Stimulated activated CD4-positive, alpha-beta T cell treated with anti-CD3 and anti-CD28 coated beads, Interleukin-12 subunit alpha, Interleukin-12 subunit beta, amount 100 ng/mL, for 4 hours (primary cell): ENCODE data around the gene MOGAT3.
"Not testable (repeated sequence)": the region's sequence is repeated elsewhere in the genome, so short reads cannot be mapped to it uniquely, and the experiment has no call there.

ENCODE experiments used
- DNase-seq: peaks from one replicate; pipeline ENCODE4 v3.0.0-alpha.2; 2020

Gene MOGAT3

GRCh38 chr7:101203740-101204738, 3.2 kb upstream of the MOGAT3 start:
- DNase-seq, result not testable (repeated sequence)

- no peak for DNase-seq
These were observed 1.7 kb upstream of the MOGAT3 start for GRCh38 chr7:101202603-101202918.

GRCh38 chr7:101201695-101202602, 1.1 kb upstream of the MOGAT3 start:
- no peak for DNase-seq

GRCh38 chr7:101200504-101200861, 353 bp downstream of the MOGAT3 start:
- no peak for DNase-seq

GRCh38 chr7:101199522-101199921, 1.3 kb downstream of the MOGAT3 start:
- not testable (repeated sequence) for DNase-seq

GRCh38 chr7:101198476-101198875, 2.4 kb downstream of the MOGAT3 start:
- no peak for DNase-seq

GRCh38 chr7:101197991-101198390, 2.8 kb downstream of the MOGAT3 start:
- DNase-seq, result no peak

- no peak for DNase-seq
These were observed 5.0 kb downstream of the MOGAT3 start for GRCh38 chr7:101195884-101196283.

- DNase-seq, result no peak
These were observed 11.7 kb downstream of the MOGAT3 start for GRCh38 chr7:101189109-101189508.

- DNase-seq, result no peak
These were observed 13.9 kb downstream of the MOGAT3 start for GRCh38 chr7:101186844-101187428.

GRCh38 chr7:101186194-101186593, 14.6 kb downstream of the MOGAT3 start:
- DNase-seq, result no peak

GRCh38 chr7:101185258-101185839, 15.5 kb downstream of the MOGAT3 start:
- no peak for DNase-seq

GRCh38 chr7:101180130-101180755, 20.6 kb downstream of the MOGAT3 start, which contains the start of gene NAT16:
Gene NAT16, minus strand, starts transcription at chr7:101180293. Its CDS starts 5,486 bp downstream, at chr7:101174807.
- DNase-seq, result no peak

GRCh38 chr7:101179713-101180112, 21.1 kb downstream of the MOGAT3 start:
- DNase-seq, result no peak

- DNase-seq, result no peak
These were observed 21.7 kb downstream of the MOGAT3 start for GRCh38 chr7:101179117-101179516.

GRCh38 chr7:101177644-101178043, 23.2 kb downstream of the MOGAT3 start:
- no peak for DNase-seq

- no peak for DNase-seq
These were observed 25.2 kb downstream of the MOGAT3 start for GRCh38 chr7:101175664-101176063.

GRCh38 chr7:101174322-101174854, 26.4 kb downstream of the MOGAT3 start:
- no peak for DNase-seq

- peak; percentile 58 for DNase-seq
These were observed 27.0 kb downstream of the MOGAT3 start for GRCh38 chr7:101173752-101174244.

- no peak for DNase-seq
These were observed 27.7 kb downstream of the MOGAT3 start for GRCh38 chr7:101172854-101173751.
